MM.1S (cell line): ENCODE measurements around the gene COL21A1.

Experiments used
- EZH2 ChIP-seq: fragments of 300-600 bp; sonication (generic); optimal IDR thresholded peaks from 2 replicates; pipeline ENCODE3; 2017; ENCODE audit warnings: low read depth, mild to moderate bottlenecking, antibody characterized with exemption, low read length, mixed read lengths
- TF ChIP-seq, protein P1 (sequence below): fragments of 300-600 bp; sonication (generic); IDR thresholded peaks from 2 replicates; pipeline ENCODE4 v1.5.1; 2016; ENCODE audit warnings: antibody characterized with exemption, low read length, mixed read lengths

GRCh38 chr6:56021943-56022342 is 225.4 kb downstream of the COL21A1 start:
- TF ChIP-seq, protein P1, sequence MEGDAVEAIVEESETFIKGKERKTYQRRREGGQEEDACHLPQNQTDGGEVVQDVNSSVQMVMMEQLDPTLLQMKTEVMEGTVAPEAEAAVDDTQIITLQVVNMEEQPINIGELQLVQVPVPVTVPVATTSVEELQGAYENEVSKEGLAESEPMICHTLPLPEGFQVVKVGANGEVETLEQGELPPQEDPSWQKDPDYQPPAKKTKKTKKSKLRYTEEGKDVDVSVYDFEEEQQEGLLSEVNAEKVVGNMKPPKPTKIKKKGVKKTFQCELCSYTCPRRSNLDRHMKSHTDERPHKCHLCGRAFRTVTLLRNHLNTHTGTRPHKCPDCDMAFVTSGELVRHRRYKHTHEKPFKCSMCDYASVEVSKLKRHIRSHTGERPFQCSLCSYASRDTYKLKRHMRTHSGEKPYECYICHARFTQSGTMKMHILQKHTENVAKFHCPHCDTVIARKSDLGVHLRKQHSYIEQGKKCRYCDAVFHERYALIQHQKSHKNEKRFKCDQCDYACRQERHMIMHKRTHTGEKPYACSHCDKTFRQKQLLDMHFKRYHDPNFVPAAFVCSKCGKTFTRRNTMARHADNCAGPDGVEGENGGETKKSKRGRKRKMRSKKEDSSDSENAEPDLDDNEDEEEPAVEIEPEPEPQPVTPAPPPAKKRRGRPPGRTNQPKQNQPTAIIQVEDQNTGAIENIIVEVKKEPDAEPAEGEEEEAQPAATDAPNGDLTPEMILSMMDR = no peak
- TF ChIP-seq EZH2 = no peak
